ENCODE data around the gene NKTR.

DNA sequence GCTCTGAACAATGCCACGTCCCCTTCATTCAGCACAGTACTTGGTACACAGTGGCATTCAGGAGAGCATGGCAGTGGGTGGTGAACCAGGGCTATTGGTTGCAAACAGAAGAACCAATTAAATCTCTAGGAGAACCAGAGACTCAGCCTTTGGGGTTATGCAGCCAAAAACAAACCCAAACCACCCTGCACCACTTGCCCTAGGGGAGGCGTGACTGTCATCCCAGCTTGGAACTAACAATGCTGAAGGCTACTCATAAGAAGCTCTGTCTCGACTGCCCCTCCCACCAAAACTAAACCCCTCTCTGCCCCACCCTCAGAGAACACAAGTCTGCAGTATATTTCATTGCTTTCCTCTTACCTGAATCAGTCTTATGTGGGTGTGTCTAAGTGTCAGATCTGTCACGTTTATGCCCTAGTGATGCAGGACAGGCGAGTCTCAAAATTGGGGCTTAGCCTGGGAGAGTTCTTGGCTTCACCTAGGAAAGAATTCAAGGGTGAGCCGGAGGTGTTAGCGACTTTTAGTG, 69.6 kb downstream of the NKTR start:
- TF ChIP-seq, protein P1, sequence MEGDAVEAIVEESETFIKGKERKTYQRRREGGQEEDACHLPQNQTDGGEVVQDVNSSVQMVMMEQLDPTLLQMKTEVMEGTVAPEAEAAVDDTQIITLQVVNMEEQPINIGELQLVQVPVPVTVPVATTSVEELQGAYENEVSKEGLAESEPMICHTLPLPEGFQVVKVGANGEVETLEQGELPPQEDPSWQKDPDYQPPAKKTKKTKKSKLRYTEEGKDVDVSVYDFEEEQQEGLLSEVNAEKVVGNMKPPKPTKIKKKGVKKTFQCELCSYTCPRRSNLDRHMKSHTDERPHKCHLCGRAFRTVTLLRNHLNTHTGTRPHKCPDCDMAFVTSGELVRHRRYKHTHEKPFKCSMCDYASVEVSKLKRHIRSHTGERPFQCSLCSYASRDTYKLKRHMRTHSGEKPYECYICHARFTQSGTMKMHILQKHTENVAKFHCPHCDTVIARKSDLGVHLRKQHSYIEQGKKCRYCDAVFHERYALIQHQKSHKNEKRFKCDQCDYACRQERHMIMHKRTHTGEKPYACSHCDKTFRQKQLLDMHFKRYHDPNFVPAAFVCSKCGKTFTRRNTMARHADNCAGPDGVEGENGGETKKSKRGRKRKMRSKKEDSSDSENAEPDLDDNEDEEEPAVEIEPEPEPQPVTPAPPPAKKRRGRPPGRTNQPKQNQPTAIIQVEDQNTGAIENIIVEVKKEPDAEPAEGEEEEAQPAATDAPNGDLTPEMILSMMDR (conservative IDR thresholded peaks at IDR 0.05; ENCODE audit: low read depth, low read length), result no peak
- no peak for TF ChIP-seq EZH2 (IDR thresholded peaks at IDR 0.05; ENCODE audit: borderline replicate concordance, low read depth, low read length, poor library complexity, severe bottlenecking)

Data from A673 (cell line).